ENCODE results near the gene TPK1.
A peak's percentile ranks its signal among the peaks of the same experiment; 100 is the strongest.

TPK1 gene

GRCh38 chr7:144549861-144550260, 286.0 kb downstream of the TPK1 start:
- TF ChIP-seq CTCF (IDR thresholded peaks at IDR 0.05; ENCODE audit: low read length, missing control alignments): no peak
- H3K4me3 ChIP-seq (replicated peaks; ENCODE audit: low read depth, low read length): no peak overlapping the region
- no peak for DNase-seq (ENCODE audit: low read depth)

- H3K4me3 ChIP-seq (replicated peaks; ENCODE audit: low read depth, low read length): no peak overlapping the region
- TF ChIP-seq CTCF (IDR thresholded peaks at IDR 0.05; ENCODE audit: low read length, missing control alignments): no peak
- no peak for DNase-seq (ENCODE audit: low read depth)
Observed at GRCh38 chr7:144548556-144548955, 287.3 kb downstream of the TPK1 start.

DNA sequence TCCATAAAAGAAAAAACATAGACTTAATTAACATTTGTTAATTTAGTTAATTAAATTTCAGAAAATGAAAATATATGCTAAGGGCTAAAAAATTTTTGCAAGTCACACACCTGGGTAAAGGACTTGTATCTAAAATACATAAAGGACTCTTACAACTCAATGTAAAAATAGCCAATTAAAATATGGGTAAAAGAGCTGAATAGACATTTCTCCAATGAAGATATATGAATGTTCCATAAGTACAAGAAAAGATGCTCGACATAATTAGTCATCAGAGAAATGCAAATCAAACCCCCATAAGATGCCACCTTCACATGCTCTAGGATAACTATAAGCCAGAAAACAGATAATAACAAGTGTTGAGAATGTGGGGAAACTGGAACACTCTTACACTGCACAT, 288.0 kb downstream of the TPK1 start:
- DNase-seq (ENCODE audit: low read depth): no peak
- TF ChIP-seq CTCF (IDR thresholded peaks at IDR 0.05; ENCODE audit: low read length, missing control alignments): no peak
- H3K4me3 ChIP-seq (replicated peaks; ENCODE audit: low read depth, low read length): no peak overlapping the region

- TF ChIP-seq CTCF (IDR thresholded peaks at IDR 0.05; ENCODE audit: low read length, missing control alignments): no peak
- no peak overlapping the region for H3K4me3 ChIP-seq (replicated peaks; ENCODE audit: low read depth, low read length)
- no peak for DNase-seq (ENCODE audit: low read depth)
Observed at GRCh38 chr7:144546782-144547181, 289.1 kb downstream of the TPK1 start.

GRCh38 chr7:144545330-144545729, 290.5 kb downstream of the TPK1 start:
- DNase-seq (ENCODE audit: low read depth): no peak
- TF ChIP-seq CTCF (IDR thresholded peaks at IDR 0.05; ENCODE audit: low read length, missing control alignments): no peak

DNA sequence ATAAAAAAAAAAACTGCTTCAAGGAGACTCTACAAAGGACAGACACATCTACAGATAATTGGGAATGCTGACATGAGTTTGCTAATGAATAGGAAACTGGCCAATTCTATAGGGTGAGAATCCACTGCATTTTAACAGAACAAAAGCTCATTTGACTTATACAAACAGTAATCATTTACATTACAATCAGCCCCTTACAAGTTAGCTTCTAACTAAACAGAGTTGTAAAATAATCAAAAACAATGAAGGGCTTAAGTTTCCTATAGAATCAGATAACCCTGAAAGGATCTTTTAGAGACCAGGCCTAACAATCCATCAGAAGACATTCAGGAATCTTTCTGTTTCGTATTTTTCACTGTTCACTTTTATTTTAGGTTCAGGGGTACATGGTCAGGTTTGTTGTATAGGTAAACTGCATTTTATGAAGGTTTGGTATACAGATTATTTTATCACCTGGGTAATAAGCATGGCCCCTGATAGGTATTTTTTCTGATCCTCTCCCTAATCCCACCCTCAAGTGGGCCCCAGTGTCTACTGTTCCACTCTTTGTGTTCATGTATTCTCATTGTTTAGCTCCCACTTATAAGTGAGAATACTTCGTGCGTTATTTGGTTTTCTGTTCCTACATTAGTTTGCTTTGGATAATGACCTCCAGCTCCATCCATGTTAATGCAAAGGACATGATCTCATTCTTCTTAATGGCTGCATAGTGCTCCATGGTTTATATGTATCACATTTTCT, 301.0 kb downstream of the TPK1 start:
- no peak for TF ChIP-seq CTCF (IDR thresholded peaks at IDR 0.05; ENCODE audit: low read length, missing control alignments)
- H3K4me3 ChIP-seq (replicated peaks; ENCODE audit: low read depth, low read length): no peak overlapping the region
- no peak for DNase-seq (ENCODE audit: low read depth)

More at GRCh38 chr7:144545330-144545729, 290.5 kb downstream of the TPK1 start:
- no peak overlapping the region for H3K4me3 ChIP-seq (replicated peaks; ENCODE audit: low read depth, low read length)

DNA sequence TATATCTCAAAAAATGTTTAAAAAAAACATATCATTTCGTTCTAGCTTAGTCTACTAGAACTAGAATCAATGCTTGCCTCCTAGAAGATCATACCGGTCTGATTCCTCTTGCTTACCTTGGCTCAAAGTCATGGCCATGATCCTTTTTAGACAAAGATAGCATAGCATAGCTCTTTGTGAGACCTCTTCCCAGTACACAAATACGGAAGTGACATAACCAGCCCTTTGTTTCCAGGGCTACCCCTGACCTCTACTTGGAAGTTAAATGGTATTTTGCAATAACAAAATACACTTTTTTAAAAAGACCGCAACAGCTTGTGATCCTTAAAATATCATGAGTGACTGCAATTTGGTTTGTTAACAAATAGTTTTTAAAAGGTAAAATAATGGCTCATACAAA, 301.7 kb downstream of the TPK1 start:
- TF ChIP-seq CTCF (IDR thresholded peaks at IDR 0.05; ENCODE audit: low read length, missing control alignments): no peak
- DNase-seq (ENCODE audit: low read depth): peak; percentile 77
- no peak overlapping the region for H3K4me3 ChIP-seq (replicated peaks; ENCODE audit: low read depth, low read length)
